A549 treated with Hydrocortisone at 1 μM for 4 hours (cell line): Measurements from ENCODE around the gene OVCH2. TPM values are rescaled to one million over a fixed set of nuclear protein-coding genes. Genes with fewer than 3 reads are reported as not detected.

Experiments used
- total RNA-seq: library from RNA; stranded (reverse); fragments of 200-300 nt; extraction: Qiagen RNA extraction; gene quantifications from 5 replicates; pipeline ENCODE4 v1.2.3, GENCODE V29; 2022

Gene OVCH2, protein sequence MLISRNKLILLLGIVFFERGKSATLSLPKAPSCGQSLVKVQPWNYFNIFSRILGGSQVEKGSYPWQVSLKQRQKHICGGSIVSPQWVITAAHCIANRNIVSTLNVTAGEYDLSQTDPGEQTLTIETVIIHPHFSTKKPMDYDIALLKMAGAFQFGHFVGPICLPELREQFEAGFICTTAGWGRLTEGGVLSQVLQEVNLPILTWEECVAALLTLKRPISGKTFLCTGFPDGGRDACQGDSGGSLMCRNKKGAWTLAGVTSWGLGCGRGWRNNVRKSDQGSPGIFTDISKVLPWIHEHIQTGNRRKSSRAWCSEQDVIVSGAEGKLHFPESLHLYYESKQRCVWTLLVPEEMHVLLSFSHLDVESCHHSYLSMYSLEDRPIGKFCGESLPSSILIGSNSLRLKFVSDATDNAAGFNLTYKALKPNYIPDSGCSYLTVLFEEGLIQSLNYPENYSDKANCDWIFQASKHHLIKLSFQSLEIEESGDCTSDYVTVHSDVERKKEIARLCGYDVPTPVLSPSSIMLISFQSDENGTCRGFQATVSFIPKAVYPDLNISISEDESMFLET
- total RNA-seq, result not detected in 5 replicates

DNA sequence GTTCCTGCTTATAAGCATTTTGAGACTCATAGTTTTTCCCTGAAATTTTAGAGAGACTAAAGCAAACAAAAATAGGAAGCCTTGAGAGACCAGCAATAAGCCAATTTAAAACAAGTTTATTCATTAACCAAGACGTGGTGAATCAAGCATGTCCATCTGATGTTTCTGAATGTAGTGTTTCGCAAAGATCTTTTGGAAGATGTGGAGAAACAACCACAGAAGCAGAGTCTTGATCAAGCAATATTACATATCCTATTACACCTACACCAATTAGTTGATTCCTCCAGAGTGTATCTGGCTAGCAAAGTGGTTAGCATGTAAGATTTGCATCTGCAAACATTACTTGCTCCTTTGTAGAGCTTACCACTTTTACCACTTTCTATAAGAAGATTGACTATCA lies at the start of gene OVCH2:
OVCH2 (minus strand) TSS at position 101 of the 400 bp plus-strand sequence; CDS start at position 18, 83 bp downstream.

DNA sequence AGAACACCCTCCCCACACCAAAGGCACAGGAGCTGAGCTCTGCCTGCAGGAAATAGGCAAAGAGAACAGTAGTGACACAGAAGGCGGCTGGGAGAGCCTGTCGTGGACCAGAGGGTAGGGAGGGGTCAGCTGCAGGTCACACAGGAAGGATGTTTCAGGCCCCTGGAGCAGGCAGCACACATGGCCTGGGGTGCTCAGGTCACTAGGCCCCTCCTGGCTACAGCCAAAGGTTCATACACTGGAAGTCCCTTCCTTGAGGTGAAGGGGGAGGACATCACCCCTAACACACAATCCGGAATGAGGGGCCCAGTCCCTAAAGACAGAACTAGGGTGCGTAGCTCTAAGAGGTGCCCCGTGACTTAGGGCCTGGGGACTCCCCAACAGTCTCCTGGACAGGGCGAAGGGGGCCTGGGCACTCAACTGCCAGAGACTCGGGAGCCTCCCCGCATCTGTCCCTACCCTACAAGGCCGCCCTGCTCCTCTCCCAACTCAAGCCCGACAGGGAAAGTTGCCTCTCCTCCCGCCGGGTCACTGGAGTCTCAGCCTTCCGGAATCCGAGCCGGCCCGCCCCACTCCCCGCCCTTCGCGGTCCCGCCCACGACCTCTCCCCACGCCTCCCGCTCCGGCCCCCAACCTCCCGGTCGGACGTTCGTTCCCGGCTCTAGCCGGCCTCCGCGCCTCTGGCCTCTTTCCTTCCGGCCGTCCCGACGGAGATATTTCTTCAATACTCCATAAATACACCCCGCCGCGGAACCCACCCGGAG lies 33.1 kb downstream of the OVCH2 start, which contains the start of gene CYB5R2:
CYB5R2 (minus strand) TSS at position 541 of the 764 bp plus-strand sequence. CDS start 675 bp downstream, outside the sequence.

Other genes with a start within 250 kb of the OVCH2 start
- 0.13 TPM in 1 of 5 replicates, not detected in the others for gene OLFML1, start 221.0 kb downstream of the OVCH2 start, total RNA-seq
- 8.7 to 9.7 TPM (median 9.0 TPM) in 5 replicates for gene PPFIBP2, start 192.5 kb downstream of the OVCH2 start, total RNA-seq
- gene CYB5R2, start 33.0 kb downstream of the OVCH2 start, total RNA-seq, result 4.1 to 5.3 TPM (median 4.8 TPM) in 5 replicates
- not detected in 5 replicates for gene OR5P2, start 90.5 kb upstream of the OVCH2 start, total RNA-seq
- gene OR5P3, start 124.4 kb upstream of the OVCH2 start, total RNA-seq, result not detected in 5 replicates
- not detected in 5 replicates for gene OR10A6, start 224.8 kb upstream of the OVCH2 start, total RNA-seq
- not detected in 5 replicates for gene OR10A3, start 235.2 kb upstream of the OVCH2 start, total RNA-seq